Hippocampal formation (tissue), 2 donors: Measurements from ENCODE around the gene HAP1.
"Not testable (repeated sequence)": the region's sequence is repeated elsewhere in the genome, so short reads cannot be mapped to it uniquely, and the experiment has no call there.

Source experiments
- DNase-seq, 2 donors: peaks; one replicate each; lab custom pipeline; 2025; lab: John Stamatoyannopoulos, UW

The HAP1 gene

GRCh38 chr17:41690497-41690896 is 43.9 kb downstream of the HAP1 start:
- no peak for DNase-seq

GRCh38 chr17:41689497-41690299 is 44.7 kb downstream of the HAP1 start:
- no peak for DNase-seq

GRCh38 chr17:41688641-41689496 is 45.6 kb downstream of the HAP1 start, which contains the start of gene EIF1:
TSS of gene EIF1 (plus strand) at chr17:41688885. CDS start at chr17:41689039, 154 bp downstream.
- DNase-seq, result peak; percentile 99 to 100

GRCh38 chr17:41687828-41688640 is 46.4 kb downstream of the HAP1 start:
- DNase-seq, result peak in 1 of 2 donors; percentile 66

GRCh38 chr17:41686281-41686680 is 48.2 kb downstream of the HAP1 start:
- no peak for DNase-seq

- DNase-seq, result not testable (repeated sequence)
Measured at GRCh38 chr17:41685753-41686152, 48.7 kb downstream of the HAP1 start.

GRCh38 chr17:41684035-41684434 is 50.4 kb downstream of the HAP1 start:
- DNase-seq, result no peak

GRCh38 chr17:41683441-41684007 is 50.9 kb downstream of the HAP1 start:
- DNase-seq, result no peak

GRCh38 chr17:41682631-41683030 is 51.8 kb downstream of the HAP1 start:
- DNase-seq, result no peak

GRCh38 chr17:41681776-41682175 is 52.7 kb downstream of the HAP1 start:
- no peak for DNase-seq

GRCh38 chr17:41680426-41681040 is 53.9 kb downstream of the HAP1 start:
- DNase-seq, result peak in 1 of 2 donors; percentile 32

GRCh38 chr17:41679740-41680425 is 54.6 kb downstream of the HAP1 start:
- DNase-seq, result no peak

- no peak for DNase-seq
Measured at GRCh38 chr17:41678907-41679739, 55.3 kb downstream of the HAP1 start.

GRCh38 chr17:41678411-41678906 is 56.0 kb downstream of the HAP1 start:
- DNase-seq, result no peak

GRCh38 chr17:41676058-41676419 is 58.4 kb downstream of the HAP1 start:
- no peak for DNase-seq

- not testable (repeated sequence) for DNase-seq
Measured at GRCh38 chr17:41675157-41676057, 59.0 kb downstream of the HAP1 start.
